Measurements from ENCODE around the gene CDC37.
A peak's percentile ranks its signal among the peaks of the same experiment; 100 is the strongest.

CDC37 gene

DNA sequence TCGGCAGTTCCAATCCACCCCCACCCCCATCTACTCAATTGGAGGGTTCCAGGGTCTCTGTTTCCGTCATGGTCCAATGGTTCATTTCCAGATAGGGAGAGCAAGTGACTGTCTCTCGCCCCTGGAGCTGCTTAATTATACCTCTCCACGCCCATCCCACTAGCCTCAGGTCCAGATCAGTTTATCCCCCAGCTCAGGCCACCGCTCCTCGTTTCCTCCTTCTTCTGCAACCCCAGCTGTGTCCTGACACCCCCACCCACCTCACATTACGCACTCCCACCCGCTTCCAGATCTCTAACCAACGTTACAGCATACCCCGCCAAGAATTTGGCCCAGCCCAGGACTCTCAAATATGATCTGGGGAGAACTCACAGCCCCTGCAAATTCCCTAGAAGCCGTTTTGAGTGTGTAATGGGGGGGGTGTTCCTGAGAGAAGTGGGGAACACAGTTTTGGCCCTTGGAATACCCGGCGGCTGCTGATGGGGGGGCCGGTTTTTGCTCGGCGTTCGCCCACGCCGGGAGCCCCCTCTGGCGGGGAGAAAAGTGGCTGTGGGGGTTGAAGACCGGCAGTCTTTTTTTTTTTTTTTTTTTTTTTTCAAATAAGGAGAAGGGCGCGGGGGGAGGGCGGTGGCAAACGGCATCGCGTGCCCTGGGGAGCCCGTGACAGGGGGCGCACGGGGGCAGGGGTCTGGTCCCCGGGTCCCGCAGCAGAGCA is 15.3 kb upstream of the CDC37 start (continued):
- TF ChIP-seq CREB5 (CRISPR knock-in tag; IDR thresholded peaks at IDR 0.05; ENCODE audit: low read depth) (no peak), POU6F1 (CRISPR knock-in tag; IDR thresholded peaks at IDR 0.05; ENCODE audit: borderline replicate concordance, low read depth) (no peak)

DNA sequence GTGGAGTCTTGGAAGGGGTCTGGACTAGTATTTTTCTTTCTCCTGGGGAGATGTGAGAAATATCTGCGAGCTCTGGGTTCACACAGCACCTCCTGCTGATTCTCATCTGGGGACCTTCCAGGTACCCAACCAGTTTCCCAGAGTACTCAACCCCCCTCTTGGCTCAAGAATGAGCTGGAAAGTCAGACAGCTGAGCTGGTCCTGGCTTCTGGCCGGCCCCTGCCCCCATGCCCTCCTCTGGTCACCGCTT is 14.8 kb upstream of the CDC37 start:
- TF ChIP-seq BACH2 (CRISPR knock-in tag; IDR thresholded peaks at IDR 0.05; ENCODE audit: borderline replicate concordance) (no peak), POU6F1 (CRISPR knock-in tag; IDR thresholded peaks at IDR 0.05; ENCODE audit: borderline replicate concordance, low read depth) (no peak), TCF4 (CRISPR knock-in tag; IDR thresholded peaks at IDR 0.05; ENCODE audit: borderline replicate concordance) (no peak), ISL1 (CRISPR knock-in tag; IDR thresholded peaks at IDR 0.05) (no peak), ESRRG (CRISPR knock-in tag; IDR thresholded peaks at IDR 0.05) (no peak), SNAI2 (CRISPR knock-in tag; IDR thresholded peaks at IDR 0.05) (no peak)
- ATAC-seq: no peak; the same call in 2 of the 3 replicates

GRCh38 chr19:10417541-10418234 is 14.3 kb upstream of the CDC37 start:
- ATAC-seq: peak; percentile 7; the same call in 2 of the 3 replicates

DNA sequence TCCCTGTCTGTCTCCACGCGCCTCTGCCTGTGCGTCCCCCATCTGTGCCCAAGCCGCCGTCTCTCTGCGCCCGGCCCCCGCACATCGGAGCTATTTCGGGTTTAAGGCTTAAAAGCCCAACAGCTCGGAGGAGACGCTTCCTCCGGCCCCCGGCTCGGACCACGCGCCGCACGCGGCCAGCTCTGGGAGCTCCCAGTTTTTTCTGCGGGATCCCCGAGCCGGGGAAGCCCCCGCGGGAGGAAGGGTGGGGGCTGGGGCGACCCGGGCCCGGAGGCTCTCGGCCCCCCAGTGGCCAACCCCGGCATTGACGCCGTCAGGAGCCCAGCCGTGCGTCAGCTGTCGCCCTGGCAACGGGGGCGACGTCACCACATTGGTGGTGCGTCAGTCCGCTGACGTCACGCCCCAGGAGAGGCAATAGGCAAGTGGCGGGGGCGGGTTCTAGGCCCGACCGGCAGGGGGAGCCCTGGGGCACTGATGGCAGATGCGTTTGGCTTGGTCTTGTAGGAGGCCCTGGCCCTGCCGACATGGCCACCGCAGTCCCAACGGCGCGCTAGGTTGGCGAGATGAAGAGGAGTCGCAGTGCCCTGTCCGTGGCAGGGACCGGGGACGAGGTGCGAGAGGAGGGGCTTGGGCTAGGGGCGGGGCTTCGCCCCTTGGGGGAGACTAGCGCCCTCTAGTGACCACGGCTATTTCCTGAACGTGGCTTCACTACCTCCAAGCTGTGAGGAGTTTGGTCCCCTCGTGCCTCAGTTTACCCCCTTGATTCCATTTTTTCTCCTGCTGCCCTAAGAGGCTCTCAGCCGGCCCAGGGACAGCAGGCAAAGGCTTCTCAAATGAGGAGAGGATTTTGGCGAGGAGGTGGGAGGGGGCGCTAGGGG is 13.3 kb upstream of the CDC37 start:
- peak; percentile 68 for ATAC-seq
- TF ChIP-seq POU6F1 (CRISPR knock-in tag; IDR thresholded peaks at IDR 0.05; ENCODE audit: borderline replicate concordance, low read depth) (peak; percentile 73; the same call in 1 of the 2 replicates), ESRRG (CRISPR knock-in tag; IDR thresholded peaks at IDR 0.05) (peak; percentile 85; the same call in 1 of the 2 replicates), ZC3H10 (CRISPR knock-in tag; IDR thresholded peaks at IDR 0.05) (no peak; the same call in 1 of the 2 replicates), TCF4 (CRISPR knock-in tag; IDR thresholded peaks at IDR 0.05; ENCODE audit: borderline replicate concordance) (0 out of 2 replicates have a peak, but pooled peaks have one; percentile 15), GLIS3 (CRISPR knock-in tag; IDR thresholded peaks at IDR 0.05) (no peak), ZFP3 (CRISPR knock-in tag; IDR thresholded peaks at IDR 0.05) (peak; percentile 94), SNAI2 (CRISPR knock-in tag; IDR thresholded peaks at IDR 0.05) (peak; percentile 99), CSDC2 (CRISPR knock-in tag; IDR thresholded peaks at IDR 0.05) (peak; percentile 99), ARNTL (CRISPR knock-in tag; IDR thresholded peaks at IDR 0.05; ENCODE audit: borderline replicate concordance, low read depth) (peak; percentile 80), PATZ1 (CRISPR knock-in tag; IDR thresholded peaks at IDR 0.05; ENCODE audit: borderline replicate concordance) (no peak; the same call in 1 of the 2 replicates)

More at GRCh38 chr19:10417541-10418234, 14.3 kb upstream of the CDC37 start:
- TF ChIP-seq PPARA (CRISPR knock-in tag; IDR thresholded peaks at IDR 0.05; ENCODE audit: borderline replicate concordance): no peak
- TF ChIP-seq TOX (CRISPR knock-in tag; IDR thresholded peaks at IDR 0.05; ENCODE audit: borderline replicate concordance): no peak
- TF ChIP-seq PATZ1 (CRISPR knock-in tag; IDR thresholded peaks at IDR 0.05; ENCODE audit: borderline replicate concordance): no peak
- no peak for TF ChIP-seq CSRNP3 (CRISPR knock-in tag; IDR thresholded peaks at IDR 0.05)
- TF ChIP-seq CSDC2 (CRISPR knock-in tag; IDR thresholded peaks at IDR 0.05): no peak
- no peak for TF ChIP-seq ARNTL (CRISPR knock-in tag; IDR thresholded peaks at IDR 0.05; ENCODE audit: borderline replicate concordance, low read depth)
